ENCODE measurements around the gene SSBP3.

- no peak for TF ChIP-seq CTCF (IDR thresholded peaks at IDR 0.05)
- no peak for TF ChIP-seq POLR2A (IDR thresholded peaks at IDR 0.05)
Observed at GRCh38 chr1:54327386-54328065, 78.7 kb downstream of the SSBP3 start.

All from suprapubic skin (tissue), 3 donors.